Measurements from ENCODE around the gene ARHGAP19. TPM values are rescaled to one million over a fixed set of nuclear protein-coding genes. Genes with fewer than 3 reads are reported as not detected.

ARHGAP19 gene
- total RNA-seq, 1 experiment from 2014 or later, result 11.2 TPM

- ChIA-PET CTCF (interaction anchor here (0.6 to 0.7 kb wide), 2 partner anchors 114 to 158 kb away, joined by 3 read pairs; no protein-coding TSS in a partner anchor), POLR2A (ENCODE audit: unreplicated experiment) (no interaction called here)
- H3K4me3 ChIP-seq, result no peak overlapping the region
- TF ChIP-seq EZH2 (IDR thresholded peaks at IDR 0.05; ENCODE audit: low read depth), result no peak
- TF ChIP-seq, protein P1, sequence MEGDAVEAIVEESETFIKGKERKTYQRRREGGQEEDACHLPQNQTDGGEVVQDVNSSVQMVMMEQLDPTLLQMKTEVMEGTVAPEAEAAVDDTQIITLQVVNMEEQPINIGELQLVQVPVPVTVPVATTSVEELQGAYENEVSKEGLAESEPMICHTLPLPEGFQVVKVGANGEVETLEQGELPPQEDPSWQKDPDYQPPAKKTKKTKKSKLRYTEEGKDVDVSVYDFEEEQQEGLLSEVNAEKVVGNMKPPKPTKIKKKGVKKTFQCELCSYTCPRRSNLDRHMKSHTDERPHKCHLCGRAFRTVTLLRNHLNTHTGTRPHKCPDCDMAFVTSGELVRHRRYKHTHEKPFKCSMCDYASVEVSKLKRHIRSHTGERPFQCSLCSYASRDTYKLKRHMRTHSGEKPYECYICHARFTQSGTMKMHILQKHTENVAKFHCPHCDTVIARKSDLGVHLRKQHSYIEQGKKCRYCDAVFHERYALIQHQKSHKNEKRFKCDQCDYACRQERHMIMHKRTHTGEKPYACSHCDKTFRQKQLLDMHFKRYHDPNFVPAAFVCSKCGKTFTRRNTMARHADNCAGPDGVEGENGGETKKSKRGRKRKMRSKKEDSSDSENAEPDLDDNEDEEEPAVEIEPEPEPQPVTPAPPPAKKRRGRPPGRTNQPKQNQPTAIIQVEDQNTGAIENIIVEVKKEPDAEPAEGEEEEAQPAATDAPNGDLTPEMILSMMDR (conservative IDR thresholded peaks at IDR 0.05), result no peak
- no peaks in the 10 kb centered on the region for H3K4me1 ChIP-seq (replicated peaks; ENCODE audit: insufficient read depth)
- BruUV-seq (replicated peaks), result no TSS peak
- peaks cover 24% of the 10 kb centered on the region; the same call in 1 of the 2 replicates for H3K27me3 ChIP-seq (ENCODE audit: insufficient read depth, low read depth)
- intact Hi-C loops (cut with micrococcal nuclease; ENCODE audit: unreplicated experiment), result no loop called here
- H3K36me3 ChIP-seq (ENCODE audit: low read depth), result no peaks in the 10 kb centered on the region
- H3K9me3 ChIP-seq (ENCODE audit: insufficient read depth, low read depth), result no peaks in the 10 kb centered on the region
- H3F3A ChIP-seq (ENCODE audit: insufficient read depth, low read depth), result no peaks in the 10 kb centered on the region
- no peak overlapping the region for H2AFZ ChIP-seq
- H3K9me2 ChIP-seq (ENCODE audit: insufficient read depth), result no peaks in the 10 kb centered on the region
- DNase-seq, result no peak
- H3K27ac ChIP-seq, result no peak overlapping the region
- no peaks in the 10 kb centered on the region for H3K79me2 ChIP-seq (ENCODE audit: low read depth)
- no peak overlapping the region for H3K4me2 ChIP-seq
- no peaks in the 10 kb centered on the region for H4K20me1 ChIP-seq (ENCODE audit: insufficient read depth)
Observed at GRCh38 chr10:97195706-97196222, 96.7 kb downstream of the ARHGAP19 start.

- TF ChIP-seq EZH2 (IDR thresholded peaks at IDR 0.05; ENCODE audit: low read depth), result no peak
- TF ChIP-seq, protein P1 (conservative IDR thresholded peaks at IDR 0.05), result no peak
- ChIA-PET CTCF (interaction anchor here (0.6 kb wide), 1 partner anchor 151 kb away, joined by 3 read pairs; no protein-coding TSS in a partner anchor), POLR2A (ENCODE audit: unreplicated experiment) (no interaction called here)
- Histone ChIP-seq H4K20me1 (ENCODE audit: insufficient read depth) (no peaks in the 10 kb centered on the region), H3K4me1 (replicated peaks; ENCODE audit: insufficient read depth) (no peaks in the 10 kb centered on the region), H3K36me3 (ENCODE audit: low read depth) (no peaks in the 10 kb centered on the region), H3K4me3 (no peak overlapping the region), H3K27me3 (ENCODE audit: insufficient read depth, low read depth) (peaks cover 24% of the 10 kb centered on the region; the same call in 1 of the 2 replicates), H2AFZ (no peak overlapping the region), H3F3A (ENCODE audit: insufficient read depth, low read depth) (no peaks in the 10 kb centered on the region), H3K9me3 (ENCODE audit: insufficient read depth, low read depth) (no peaks in the 10 kb centered on the region), H3K79me2 (ENCODE audit: low read depth) (no peaks in the 10 kb centered on the region), H3K4me2 (no peak overlapping the region), H3K9me2 (ENCODE audit: insufficient read depth) (no peaks in the 10 kb centered on the region), H3K27ac (no peak overlapping the region)
- BruUV-seq (replicated peaks), result no TSS peak
- no peak for DNase-seq
- intact Hi-C loops (cut with micrococcal nuclease; ENCODE audit: unreplicated experiment), result no loop called here
Observed at GRCh38 chr10:97192952-97193435, 99.4 kb downstream of the ARHGAP19 start.

- H2AFZ ChIP-seq, result no peak overlapping the region
- POLR2A ChIA-PET (ENCODE audit: unreplicated experiment), result no interaction called here
- no peak for TF ChIP-seq EZH2 (IDR thresholded peaks at IDR 0.05; ENCODE audit: low read depth)
- H3K4me3 ChIP-seq, result no peak overlapping the region
- H3K79me2 ChIP-seq (ENCODE audit: low read depth), result no peaks in the 10 kb centered on the region
- CTCF ChIA-PET, result no interaction called here
- H3K36me3 ChIP-seq (ENCODE audit: low read depth), result no peaks in the 10 kb centered on the region
- no peak overlapping the region for H3K27ac ChIP-seq
- intact Hi-C loops (cut with micrococcal nuclease; ENCODE audit: unreplicated experiment), result no loop called here
- no peaks in the 10 kb centered on the region for H3K9me3 ChIP-seq (ENCODE audit: insufficient read depth, low read depth)
- H3K9me2 ChIP-seq (ENCODE audit: insufficient read depth), result no peaks in the 10 kb centered on the region
- peaks cover 22% of the 10 kb centered on the region for H3K27me3 ChIP-seq (ENCODE audit: insufficient read depth, low read depth)
- BruUV-seq (replicated peaks), result no TSS peak
- H3K4me1 ChIP-seq (replicated peaks; ENCODE audit: insufficient read depth), result no peaks in the 10 kb centered on the region
- H3K4me2 ChIP-seq, result no peak overlapping the region
- H4K20me1 ChIP-seq (ENCODE audit: insufficient read depth), result no peaks in the 10 kb centered on the region
- no peak for DNase-seq
- H3F3A ChIP-seq (ENCODE audit: insufficient read depth, low read depth), result no peaks in the 10 kb centered on the region
Observed at GRCh38 chr10:97190450-97190849, 102.0 kb downstream of the ARHGAP19 start.

GRCh38 chr10:97188261-97188711, 104.2 kb downstream of the ARHGAP19 start:
- Histone ChIP-seq H3K4me3 (no peak overlapping the region), H4K20me1 (ENCODE audit: insufficient read depth) (no peaks in the 10 kb centered on the region), H3K27ac (no peak overlapping the region), H3F3A (ENCODE audit: insufficient read depth, low read depth) (no peaks in the 10 kb centered on the region), H3K27me3 (ENCODE audit: insufficient read depth, low read depth) (peaks cover 31% of the 10 kb centered on the region), H3K79me2 (ENCODE audit: low read depth) (no peaks in the 10 kb centered on the region), H3K36me3 (ENCODE audit: low read depth) (no peaks in the 10 kb centered on the region), H3K4me1 (replicated peaks; ENCODE audit: insufficient read depth) (no peaks in the 10 kb centered on the region), H3K9me3 (ENCODE audit: insufficient read depth, low read depth) (no peaks in the 10 kb centered on the region), H3K9me2 (ENCODE audit: insufficient read depth) (no peaks in the 10 kb centered on the region), H2AFZ (no peak overlapping the region), H3K4me2 (no peak overlapping the region)
- ChIA-PET POLR2A (ENCODE audit: unreplicated experiment) (no interaction called here), CTCF (no interaction called here)
- no TSS peak for BruUV-seq (replicated peaks)
- intact Hi-C loops (cut with micrococcal nuclease; ENCODE audit: unreplicated experiment), result no loop called here
- DNase-seq, result no peak
- TF ChIP-seq, protein P1 (conservative IDR thresholded peaks at IDR 0.05), result no peak
- TF ChIP-seq EZH2 (IDR thresholded peaks at IDR 0.05; ENCODE audit: low read depth), result no peak
